Endothelial cell (in vitro differentiated cells): ENCODE measurements around the gene TUFT1. TPM values are rescaled to one million over a fixed set of nuclear protein-coding genes. Genes with fewer than 3 reads are reported as not detected.
A peak's percentile ranks its signal among the peaks of the same experiment; 100 is the strongest.

Experiments used
- DNase-seq: peaks from one replicate; pipeline ENCODE4 v3.0.0; 2021; ENCODE audit warnings: low spot score
- H3K27ac Mint-ChIP-seq: one replicate; pipeline ENCODE4 v1.8.0; 2021; ENCODE audit warnings: mixed read lengths, inconsistent platforms; ENCODE audit not compliant: unreplicated experiment
- H3K27me3 Mint-ChIP-seq: one replicate; pipeline ENCODE4 v1.8.0; 2021; ENCODE audit warnings: mild to moderate bottlenecking, moderate library complexity, mixed read lengths, inconsistent platforms; ENCODE audit not compliant: unreplicated experiment
- H3K36me3 Mint-ChIP-seq: one replicate; pipeline ENCODE4 v1.8.0; 2021; ENCODE audit warnings: mild to moderate bottlenecking, low read depth, mixed read lengths, inconsistent platforms; ENCODE audit not compliant: unreplicated experiment
- H3K4me1 Mint-ChIP-seq: one replicate; pipeline ENCODE4 v1.8.0; 2021; ENCODE audit warnings: mild to moderate bottlenecking, mixed read lengths, inconsistent platforms; ENCODE audit not compliant: unreplicated experiment
- H3K4me3 Mint-ChIP-seq: one replicate; pipeline ENCODE4 v1.8.0; 2021; ENCODE audit warnings: mild to moderate bottlenecking, mixed read lengths, inconsistent platforms; ENCODE audit not compliant: unreplicated experiment
- H3K9me3 Mint-ChIP-seq: one replicate; pipeline ENCODE4 v1.8.0; 2021; ENCODE audit warnings: mixed read lengths, inconsistent platforms; ENCODE audit not compliant: unreplicated experiment
- CTCF ChIP-seq: fragments of 200-600 bp; sonication (generic); IDR thresholded peaks from one replicate; pipeline ENCODE4 v1.5.0; 2021; ENCODE audit warnings: antibody characterized with exemption; ENCODE audit not compliant: unreplicated experiment
- total RNA-seq: library from RNA; stranded (reverse); fragmentation: NEBNext Ultra II Directional; extraction: Animal tissue kit (Norgen Biotek cat#: 25700); gene quantifications from one replicate; pipeline ENCODE4 v1.2.1, GENCODE V29; 2021; ENCODE audit not compliant: unreplicated experiment

Gene TUFT1
- total RNA-seq, 1 donor from 2014 or later: 11.2 TPM

DNA sequence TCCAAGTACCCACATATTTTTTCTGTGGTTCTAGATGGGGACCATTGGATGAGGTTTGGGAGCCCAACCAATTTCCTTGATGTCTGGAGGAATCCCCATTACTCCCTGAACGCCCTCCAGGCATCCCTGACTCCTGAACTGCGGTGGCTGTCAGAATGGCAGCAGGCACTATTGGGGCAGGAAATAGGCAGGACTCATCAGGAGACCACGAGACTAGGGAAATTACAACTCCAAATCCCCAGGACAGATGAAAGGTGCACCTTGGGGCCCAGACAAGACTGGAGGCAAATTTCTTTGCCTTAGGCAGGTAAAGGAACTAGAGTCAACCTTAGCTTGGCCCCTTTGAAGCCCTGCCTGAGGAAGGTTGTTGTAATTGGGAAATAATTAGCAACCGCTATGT lies 27.8 kb upstream of the TUFT1 start:
- TF ChIP-seq CTCF: no peak
- H3K27me3 Mint-ChIP-seq: peaks cover 6% of the 10 kb centered on the region
- H3K4me3 Mint-ChIP-seq: peak overlapping the region; percentile 88
- no peak overlapping the region for H3K27ac Mint-ChIP-seq
- H3K4me1 Mint-ChIP-seq: peaks cover 35% of the 10 kb centered on the region
- peaks cover 6% of the 10 kb centered on the region for H3K36me3 Mint-ChIP-seq
- DNase-seq: no peak
- no peaks in the 10 kb centered on the region for H3K9me3 Mint-ChIP-seq

DNA sequence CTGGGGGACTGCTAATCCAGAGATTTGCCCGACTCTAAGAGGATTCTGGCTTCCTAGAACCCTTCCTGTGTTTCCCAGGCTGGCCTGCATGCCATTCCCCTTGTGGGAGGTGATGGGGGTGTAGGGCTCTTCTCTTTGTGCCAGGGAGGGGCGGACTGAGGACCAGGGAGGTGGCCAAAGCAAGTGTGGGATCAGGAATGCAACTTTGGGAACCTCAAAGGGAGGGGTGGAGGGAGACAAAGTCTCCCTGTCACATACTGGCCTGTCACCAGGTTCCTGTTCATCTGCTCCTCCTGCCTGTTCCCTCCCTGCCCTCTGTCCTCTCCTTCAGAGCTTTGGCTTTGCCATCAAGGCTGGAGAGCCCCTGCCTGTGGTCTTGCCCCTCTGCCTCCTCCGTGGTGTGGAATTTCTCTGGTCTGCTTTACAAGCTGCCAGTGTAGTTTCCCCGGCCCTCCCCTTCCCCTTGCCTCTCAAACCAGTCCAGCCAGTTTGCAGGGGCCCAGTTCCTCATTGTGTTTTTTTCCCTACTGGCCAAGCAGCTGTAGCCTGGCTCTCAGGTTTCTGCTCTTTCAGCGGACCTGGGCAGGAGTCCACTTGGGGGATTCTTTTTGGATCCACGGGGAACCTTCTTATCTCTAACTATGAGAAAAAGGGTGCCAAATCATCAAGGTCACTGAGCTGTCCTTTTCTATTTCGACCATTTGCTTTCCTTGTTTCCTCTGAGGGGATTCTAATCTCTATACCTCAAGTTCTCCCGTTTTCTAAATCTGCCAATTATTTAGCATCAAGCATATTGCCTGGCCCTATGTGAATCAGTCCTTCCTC lies 27.1 kb upstream of the TUFT1 start:
- Mint-ChIP-seq H3K4me1 (peaks cover 35% of the 10 kb centered on the region), H3K9me3 (no peaks in the 10 kb centered on the region), H3K36me3 (peaks cover 5% of the 10 kb centered on the region), H3K27ac (no peak overlapping the region), H3K4me3 (peak overlapping the region; percentile 88), H3K27me3 (peaks cover 6% of the 10 kb centered on the region)
- no peak for TF ChIP-seq CTCF
- no peak for DNase-seq

DNA sequence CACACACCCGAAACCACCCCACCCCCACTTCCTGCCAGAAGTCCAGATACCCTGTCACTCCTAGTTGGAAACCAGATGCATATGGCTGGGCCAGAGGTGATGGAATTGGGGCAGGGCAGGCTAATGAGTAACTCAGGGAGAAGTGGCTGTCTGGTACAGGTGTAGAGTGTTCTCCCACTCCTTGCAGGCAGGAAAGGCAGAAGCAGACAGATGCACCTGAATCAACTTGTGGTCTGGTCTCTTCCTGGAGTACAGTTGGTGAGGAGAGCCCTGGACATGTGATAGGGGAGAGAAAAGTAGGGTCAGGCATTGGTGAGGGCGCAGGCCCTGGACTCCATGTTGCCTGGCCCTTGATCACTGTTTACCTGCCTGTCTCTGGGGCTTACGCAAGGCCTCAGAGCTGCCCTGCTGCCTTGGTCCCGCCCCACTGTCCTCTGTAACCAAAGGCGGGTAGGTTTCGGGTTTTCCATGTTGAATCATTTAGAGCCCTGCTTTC lies 26.4 kb upstream of the TUFT1 start:
- DNase-seq: no peak
- Mint-ChIP-seq H3K9me3 (no peaks in the 10 kb centered on the region), H3K4me3 (peak overlapping the region; percentile 88), H3K36me3 (peaks cover 5% of the 10 kb centered on the region), H3K27me3 (peaks cover 6% of the 10 kb centered on the region), H3K4me1 (peaks cover 35% of the 10 kb centered on the region), H3K27ac (no peak overlapping the region)
- no peak for TF ChIP-seq CTCF

DNA sequence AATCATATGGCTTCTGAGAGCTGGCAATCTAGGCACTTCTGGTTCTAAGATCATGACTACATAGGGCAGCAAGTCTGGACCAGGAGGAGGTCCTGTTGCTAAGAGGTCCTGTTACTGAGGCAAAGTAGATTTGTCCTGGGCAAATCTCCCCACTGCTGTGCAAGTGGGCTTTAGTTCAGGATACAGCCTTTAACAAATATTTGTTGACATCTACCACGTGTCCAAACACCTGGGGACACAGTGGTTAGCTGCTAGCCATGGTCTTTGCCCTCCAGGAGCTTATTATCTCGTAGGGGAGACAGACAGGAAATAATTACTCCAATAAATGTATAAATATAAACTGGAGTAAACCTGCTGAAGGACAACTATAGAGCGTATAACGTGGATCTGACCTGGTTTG lies 25.7 kb upstream of the TUFT1 start:
- H3K27me3 Mint-ChIP-seq: peaks cover 5% of the 10 kb centered on the region
- no peak for TF ChIP-seq CTCF
- DNase-seq: no peak
- H3K36me3 Mint-ChIP-seq: peaks cover 8% of the 10 kb centered on the region
- H3K9me3 Mint-ChIP-seq: no peaks in the 10 kb centered on the region
- peaks cover 35% of the 10 kb centered on the region for H3K4me1 Mint-ChIP-seq
- H3K27ac Mint-ChIP-seq: no peak overlapping the region
- H3K4me3 Mint-ChIP-seq: peak overlapping the region; percentile 49

DNA sequence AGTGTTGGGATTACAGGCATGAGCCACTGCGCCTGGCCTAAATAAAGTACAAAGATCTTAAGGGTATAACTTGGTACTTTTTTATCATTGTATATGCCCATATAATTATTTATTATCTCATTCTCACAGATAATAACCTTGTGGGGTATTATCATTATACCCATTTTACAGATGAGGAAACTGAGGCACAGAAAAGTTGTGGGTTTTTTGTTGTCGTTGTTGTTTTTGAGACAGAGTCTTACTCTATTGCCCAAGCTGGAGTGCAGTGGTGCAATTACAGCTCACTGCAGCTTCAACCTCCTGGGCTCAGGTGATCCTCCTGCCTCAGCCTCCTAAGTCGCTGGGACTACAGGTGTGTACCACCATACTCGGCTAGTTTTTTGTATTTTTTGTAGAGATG lies 24.8 kb upstream of the TUFT1 start:
- Mint-ChIP-seq H3K9me3 (no peaks in the 10 kb centered on the region), H3K27me3 (peaks cover 5% of the 10 kb centered on the region), H3K27ac (no peak overlapping the region), H3K4me1 (peaks cover 30% of the 10 kb centered on the region), H3K4me3 (no peak overlapping the region), H3K36me3 (peaks cover 15% of the 10 kb centered on the region)
- no peak for TF ChIP-seq CTCF
- DNase-seq: no peak
